GM19395 (cell line): ENCODE results near the gene NFIA.

Source experiments
- ATAC-seq: cut with Tn5 transposase; IDR thresholded peaks from one replicate; pipeline ENCODE4 v1.9.1; 2021; ENCODE audit warnings: mild to moderate bottlenecking, moderate library complexity; ENCODE audit not compliant: unreplicated experiment

Gene NFIA

DNA sequence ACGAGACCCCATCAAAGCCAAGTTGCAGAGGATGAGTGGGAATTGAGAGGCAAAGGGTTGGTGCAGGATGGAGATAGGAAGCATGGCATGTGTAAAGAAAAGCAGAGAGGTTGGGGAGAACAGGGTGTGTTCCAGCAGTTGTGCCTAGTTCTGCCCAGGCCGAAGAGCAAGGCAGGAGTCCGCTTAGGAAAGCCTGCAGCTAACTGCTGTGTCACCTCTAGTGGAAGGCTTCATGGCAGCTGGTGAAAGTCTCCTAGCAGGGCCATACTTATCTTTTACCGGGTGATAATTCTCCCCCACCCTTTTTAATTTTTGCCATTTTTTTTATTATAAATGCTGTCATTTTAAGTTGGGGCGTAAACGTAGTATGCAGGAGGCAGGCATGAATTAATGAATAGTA is 93.6 kb downstream of the NFIA start:
- ATAC-seq, result no peak

DNA sequence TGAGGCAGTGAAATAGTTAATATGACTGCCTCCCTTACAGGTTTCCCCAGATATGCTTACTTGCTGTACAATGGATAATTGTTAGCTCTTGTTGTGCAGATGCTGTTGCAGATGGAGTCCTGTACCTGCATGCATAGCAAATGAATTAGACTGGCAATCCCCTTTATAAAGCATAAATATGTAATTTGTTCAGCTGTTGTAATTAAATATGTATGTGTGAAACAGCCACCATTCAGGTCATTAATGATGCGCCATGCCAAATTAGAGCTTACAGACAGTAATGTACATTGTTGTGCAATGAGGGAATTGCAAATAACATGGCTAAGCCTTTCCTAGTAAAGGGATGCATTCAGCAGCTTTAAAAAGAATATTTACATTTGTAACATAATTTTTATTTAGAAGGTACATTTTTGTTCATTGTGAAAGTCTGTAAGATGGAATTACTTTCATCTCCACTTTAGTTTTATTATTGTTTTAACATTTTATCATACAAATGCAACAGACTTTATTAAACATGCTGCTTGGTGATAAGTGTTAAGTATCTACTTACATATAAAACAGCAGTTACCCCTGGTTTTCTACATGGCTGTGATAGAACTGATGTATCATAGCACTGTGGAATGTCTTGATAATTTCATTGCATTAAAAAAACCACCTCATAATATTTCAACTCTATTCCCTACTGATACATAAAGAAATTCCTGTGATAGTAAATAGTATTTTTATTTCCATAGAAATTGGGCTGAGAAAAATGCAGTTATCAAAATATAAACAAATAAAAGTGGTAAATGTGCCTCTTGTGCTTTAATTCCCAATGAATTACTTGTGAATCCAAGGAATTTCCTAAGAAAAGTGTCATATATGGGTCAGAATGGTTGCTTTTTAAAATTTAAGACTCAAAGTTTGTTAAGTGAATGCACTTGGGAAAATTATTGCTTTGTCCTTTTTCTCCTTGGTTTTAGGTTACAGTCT is 99.0 kb downstream of the NFIA start:
- ATAC-seq, result no peak

DNA sequence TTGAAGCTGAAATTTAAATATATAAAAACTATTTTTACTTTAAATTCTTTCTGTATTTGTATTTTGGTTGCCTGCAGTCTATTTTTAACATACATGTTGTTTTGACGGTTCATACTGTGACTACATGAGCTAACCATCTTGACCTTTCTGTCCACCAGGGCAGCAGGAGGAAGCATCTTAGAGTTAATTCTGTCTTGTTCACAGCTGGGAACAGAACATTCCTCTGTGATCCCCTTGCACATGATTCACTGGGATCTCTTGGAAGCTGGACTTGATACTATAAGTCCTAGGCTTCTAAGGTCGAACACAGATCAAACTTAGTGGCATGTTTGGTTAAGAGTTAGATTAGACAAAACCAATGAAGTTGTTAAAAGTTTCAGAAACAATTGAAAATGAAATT is 99.7 kb downstream of the NFIA start:
- ATAC-seq, result no peak

DNA sequence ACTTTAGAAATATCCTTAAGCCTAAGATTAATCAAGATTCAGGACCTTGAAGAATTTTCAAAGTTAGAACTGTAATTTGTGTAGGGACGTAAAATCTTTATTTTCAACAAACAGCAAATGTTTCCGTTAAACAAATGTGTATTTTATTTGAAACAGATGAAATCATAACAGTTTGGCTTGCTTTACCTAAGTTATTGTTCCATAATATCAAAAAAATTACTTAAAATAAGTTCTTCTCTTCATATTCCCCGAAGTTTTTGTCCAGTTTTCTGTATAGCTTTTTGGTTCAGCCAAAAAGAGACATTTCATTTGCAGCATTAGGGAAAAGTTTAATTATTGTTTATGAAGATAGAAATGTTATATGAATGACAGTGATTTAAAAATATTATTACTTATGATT is 100.1 kb downstream of the NFIA start:
- no peak for ATAC-seq

DNA sequence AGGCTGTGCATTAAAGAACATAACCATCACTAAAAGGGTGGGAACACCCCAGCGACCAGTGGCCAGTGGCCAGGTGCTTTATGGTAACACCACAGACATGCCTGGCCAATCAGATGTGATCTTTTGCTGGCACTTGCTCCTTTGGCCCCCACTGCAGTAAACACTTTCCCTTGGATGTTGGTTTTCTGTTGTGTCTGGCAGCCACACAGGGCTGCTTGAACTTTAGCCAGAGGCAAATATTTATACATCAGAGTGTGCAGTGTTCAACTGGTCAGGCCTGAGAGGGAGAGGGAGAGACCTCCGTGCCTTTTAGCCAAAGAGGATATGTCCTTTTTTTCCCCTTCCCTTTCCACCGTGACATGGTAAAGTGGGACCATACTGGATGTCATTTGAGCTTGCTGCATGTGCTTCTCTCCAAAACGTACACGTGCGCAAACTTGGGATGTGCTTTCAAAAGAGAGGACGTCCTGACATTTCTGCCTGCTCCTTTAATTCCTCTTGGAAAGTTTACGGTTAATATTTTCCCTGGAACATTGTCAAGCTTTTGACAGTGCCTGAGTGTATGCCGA is 101.2 kb downstream of the NFIA start:
- ATAC-seq, result no peak

DNA sequence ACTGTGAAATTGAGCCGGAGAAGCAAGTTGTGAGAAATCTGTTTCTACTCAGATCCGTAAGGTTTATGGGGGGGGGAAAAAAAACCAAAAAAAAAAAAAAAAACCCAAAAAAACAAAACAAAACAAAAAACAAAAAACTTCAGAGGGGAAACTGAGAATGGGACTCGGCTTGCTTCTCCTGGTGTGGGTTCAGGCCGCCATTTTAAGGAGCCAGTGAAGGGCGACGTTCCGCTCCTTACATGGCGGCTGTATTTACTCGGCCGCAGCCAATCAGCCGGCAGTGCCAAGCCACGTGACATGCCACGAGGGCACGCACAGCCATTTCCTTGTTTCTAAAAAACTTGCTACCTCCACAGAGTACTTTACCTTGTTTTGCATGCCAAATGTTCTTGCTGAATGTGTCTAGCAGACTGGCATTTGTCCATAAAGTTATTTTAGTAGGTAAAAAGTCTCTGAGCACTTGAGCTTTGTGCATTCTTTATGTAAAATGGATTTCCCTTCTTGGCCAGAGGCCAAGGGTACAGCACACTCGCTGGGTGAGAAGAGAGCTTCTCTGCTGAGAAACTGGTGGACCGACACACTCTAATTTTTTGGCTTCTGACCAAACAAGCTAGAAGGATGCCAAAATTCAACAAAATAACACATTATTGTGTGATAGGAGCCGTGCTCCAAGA is 101.8 kb downstream of the NFIA start:
- no peak for ATAC-seq

DNA sequence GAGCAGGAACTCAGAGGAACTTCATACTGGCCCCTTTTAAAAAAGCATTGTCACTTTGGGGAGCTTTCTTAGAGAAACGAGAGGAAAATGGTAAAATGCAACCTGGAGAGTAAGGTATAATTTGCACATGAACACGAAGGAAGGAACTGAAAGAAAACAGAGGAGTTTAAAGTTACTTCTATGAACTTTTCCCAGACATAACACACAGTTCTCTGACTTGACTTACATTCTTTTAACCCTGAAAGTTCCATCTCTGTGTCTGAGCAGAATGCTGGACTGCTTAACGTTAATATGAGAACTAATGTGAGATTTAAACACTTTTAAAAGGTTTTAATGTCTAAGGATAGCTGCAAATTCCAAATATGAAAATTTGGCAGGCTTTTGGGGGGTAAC is 102.3 kb downstream of the NFIA start:
- no peak for ATAC-seq

DNA sequence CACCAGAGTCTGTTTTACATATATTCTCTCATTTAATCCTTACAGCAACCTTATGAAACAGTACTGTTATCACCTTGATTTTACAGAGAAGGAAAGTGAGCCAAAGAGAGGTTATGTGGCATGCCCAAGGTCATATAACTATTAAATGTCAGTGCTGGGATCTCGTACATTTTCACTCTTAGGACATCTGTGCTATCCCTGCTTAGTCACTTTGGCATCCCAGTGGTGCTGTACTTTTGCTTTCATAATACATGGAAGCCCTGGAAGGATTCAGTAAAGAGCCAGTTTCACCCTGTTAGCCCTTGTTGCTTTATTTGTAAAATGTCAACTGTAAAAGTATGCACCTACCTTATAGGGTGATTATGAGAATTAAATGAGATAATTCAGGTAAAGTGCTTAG is 104.4 kb downstream of the NFIA start:
- no peak for ATAC-seq

DNA sequence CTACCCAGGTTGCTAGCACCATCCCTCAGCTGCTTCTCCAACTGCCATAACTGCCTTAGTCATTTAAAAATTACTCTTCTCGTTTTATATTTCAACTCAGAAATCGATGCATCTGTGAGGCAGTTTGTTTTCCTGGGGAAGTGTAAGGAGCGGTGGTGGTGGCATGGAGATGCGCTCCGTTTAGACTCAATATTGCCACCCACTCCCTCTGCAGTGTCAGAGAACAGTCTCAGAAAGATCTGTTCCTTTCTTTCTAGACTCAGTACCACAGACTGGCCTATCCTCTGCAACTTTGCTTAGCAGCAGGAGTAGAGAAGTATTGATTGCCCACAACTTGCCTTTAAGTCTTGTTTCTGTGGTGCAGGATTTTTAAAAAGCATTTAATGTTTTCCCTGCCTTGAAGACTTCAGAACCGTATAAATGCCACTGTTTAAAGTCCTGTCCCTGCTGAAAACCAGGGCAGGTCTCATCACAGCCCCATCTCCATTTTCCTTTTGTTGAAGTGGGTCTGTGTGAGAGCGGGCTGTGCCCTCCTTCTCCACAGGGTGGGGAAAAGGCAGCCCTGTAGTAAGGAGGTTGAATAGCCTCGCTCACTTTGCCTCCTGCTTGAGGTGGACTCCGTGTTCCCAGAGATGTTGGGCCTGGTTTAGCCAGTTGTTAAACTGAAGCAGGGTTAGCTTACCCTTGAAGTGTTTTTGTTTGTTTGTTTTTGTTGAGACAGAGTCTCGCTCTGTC is 105.2 kb downstream of the NFIA start:
- no peak for ATAC-seq

DNA sequence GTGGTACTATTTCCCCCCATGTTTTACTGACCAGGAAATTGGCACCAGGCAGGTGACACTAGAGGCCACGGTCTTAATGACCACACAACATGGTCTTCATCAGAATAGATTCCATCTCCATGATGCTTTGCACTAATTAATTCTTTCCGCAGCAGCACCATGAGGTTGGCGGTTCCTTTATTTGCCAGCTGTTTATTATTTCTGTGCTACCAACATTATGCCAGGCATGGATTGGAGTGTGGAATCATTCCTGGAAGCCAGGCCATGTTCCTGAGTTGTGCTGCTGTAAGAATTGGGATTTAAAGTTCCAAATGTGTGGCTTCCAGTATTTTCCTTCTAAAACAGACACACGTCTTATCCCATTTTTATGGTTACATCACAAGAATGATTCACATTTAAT is 107.8 kb downstream of the NFIA start:
- no peak for ATAC-seq

DNA sequence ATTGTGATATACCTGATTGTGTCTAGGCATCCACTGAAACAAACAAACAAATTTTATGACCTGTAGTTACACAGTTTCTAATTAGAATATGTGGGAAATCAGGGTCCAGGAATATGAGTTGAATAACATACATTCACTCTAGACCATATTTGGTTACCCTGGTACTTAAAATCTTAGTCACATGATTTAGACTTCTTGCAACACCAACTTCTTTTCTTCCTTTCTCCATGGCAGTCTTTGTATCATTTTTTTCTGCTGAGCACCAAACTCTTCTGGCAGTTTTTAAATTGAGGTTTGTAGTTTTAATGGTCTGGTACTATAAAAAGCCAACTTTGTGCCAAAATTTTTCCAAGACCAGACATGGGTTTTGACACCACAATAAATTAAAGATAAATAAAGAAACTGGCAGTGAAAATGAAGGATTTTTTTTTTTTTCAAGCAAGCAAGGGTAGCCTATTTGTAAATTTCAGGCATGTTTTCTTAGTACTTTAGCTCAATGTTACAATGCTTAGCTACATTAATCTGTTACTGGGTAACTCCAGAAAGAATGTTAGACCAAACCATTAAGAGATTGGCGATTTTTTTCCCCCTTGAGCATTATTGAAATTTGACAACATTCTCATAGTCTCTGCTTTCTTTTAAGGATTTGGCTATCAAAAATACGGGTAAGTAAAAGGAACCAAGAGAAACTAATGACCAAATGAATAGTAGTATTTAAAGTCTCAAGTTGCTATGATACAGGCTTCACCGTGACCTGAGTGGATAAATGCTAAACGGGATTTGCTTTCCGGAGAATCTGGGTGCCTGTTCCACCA is 108.5 kb downstream of the NFIA start:
- no peak for ATAC-seq

DNA sequence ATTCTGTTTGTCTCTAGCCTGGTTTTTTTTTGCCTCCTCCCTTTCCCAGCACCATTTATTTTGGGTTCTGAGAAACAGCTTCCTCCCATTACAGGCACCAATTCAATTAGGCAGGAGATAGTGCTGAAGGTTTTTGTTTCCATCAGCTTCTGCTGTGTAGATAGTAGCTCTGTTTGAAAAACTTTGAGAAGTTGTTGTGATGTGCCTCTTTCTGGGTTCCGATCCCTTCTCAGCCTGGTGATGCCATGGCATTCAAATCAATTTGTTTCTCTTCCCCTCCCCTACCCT is 109.0 kb downstream of the NFIA start:
- ATAC-seq, result no peak

DNA sequence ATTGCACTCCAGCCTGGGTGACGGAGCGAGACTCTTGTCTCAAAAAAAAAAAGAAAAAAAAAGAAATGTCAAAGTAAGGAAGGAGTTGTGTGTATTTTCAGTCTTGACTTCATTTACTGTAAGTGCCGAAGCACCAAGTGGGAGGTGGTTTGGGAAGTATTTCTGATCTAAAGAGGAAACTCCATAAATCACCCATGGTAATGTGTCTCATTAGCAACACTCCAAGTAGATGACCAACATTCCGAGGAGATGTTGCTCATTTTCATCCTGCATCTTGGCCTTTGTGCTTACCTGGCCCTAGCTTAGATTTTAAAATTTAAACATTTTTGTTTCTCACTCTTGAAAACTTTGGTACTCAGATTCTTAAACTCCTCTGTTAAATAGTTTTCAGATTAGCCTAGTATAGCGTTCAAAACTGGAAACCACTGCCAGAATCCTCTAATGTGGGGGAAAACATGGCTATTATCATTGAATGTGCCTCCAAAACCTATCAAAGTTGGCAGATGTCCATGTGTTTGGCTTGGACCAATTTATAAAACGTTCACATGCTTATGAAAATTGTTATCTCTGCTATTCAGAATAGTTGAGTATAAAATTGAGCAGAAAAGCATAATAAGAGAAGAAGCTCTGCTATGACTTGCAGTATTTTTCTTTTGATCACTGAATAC is 110.4 kb downstream of the NFIA start:
- ATAC-seq, result no peak

DNA sequence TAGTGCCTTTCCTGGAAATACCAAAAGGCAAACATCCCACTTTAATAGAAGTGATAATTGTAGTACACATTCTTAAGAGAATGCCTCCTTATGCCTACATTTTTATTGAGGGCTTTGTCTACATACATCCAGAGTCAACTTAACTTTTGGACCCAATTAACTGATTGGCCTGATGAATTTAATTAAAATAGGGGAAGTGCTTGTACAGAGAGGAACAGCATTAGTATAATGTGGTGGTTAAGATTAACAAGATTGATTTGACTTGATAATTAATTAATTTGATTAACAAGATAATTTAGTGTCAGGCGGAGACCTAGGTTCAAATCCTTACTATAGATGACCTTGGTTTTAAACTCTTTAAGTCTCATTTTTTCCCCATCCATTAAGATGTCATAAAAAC is 111.4 kb downstream of the NFIA start:
- no peak for ATAC-seq

DNA sequence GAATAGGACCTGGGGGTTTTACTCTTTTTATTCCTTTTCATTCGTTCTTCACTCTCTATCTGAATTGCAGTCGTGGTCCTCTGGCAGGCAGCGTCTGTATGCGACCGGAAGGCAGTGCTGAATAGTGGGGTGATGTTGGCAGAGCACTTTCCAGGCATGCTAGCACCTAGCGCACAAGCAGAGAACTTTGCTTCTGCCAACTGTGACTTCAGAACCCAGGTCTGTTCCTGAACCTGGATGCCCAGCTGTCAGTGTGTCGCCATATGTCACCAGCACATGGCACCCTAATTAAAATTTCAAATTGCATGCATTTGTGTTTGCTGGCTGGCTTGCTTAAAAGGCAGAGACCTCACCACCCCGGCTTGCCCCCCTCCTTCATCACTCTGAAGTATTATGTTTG is 116.2 kb downstream of the NFIA start:
- no peak for ATAC-seq

DNA sequence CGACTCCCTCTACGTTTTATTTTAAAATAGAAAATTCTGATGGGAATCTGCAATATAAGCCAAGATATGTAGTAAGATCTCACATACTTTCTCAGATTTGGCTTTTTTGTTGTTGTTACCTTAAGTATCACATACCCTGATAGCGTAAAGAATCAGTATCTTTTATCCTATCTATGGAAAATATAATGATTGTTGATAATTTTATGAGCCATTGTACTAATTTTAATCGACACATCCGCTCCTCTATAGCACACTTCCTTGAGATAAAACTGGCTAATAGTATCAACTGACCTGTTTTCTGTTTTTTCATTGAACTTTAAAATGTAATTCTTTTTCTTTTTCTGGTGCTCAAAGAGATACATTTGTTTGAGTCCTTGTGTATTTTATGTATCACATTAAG is 118.7 kb downstream of the NFIA start:
- ATAC-seq, result no peak

DNA sequence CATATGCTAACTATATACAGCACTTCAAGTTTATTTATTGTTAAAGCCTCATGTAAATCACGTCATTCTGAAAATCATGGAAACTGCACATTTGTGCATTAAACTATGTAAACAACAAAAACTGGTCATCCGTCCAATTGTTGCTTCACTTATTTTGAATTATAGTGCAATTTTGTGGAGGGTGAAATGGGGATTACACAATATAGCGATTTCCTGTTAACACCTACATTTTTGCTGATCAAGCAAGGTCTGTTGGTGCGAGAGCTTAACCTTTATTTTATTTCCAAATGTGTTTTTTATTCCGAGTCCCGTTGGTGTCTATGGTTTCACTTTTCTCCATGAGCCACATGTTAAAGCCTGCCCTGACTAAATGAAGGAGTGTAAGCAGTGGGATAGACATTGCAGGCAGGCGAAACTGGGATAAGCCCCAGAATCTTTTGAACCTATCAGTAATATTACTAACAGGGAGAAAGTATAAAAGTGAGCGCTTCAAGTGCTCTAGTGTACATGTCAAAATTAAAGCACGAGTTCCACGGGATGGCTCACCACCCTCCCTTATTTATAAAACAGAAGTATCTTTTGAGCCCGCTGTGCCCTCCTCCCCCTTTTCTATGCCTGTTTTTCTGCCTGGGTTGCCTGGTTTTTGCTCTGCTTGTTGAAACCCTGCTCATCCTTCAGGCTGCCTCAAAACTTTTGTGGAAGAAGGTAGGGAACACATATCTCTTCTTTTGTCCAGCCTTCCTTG is 120.7 kb downstream of the NFIA start:
- ATAC-seq, result no peak

DNA sequence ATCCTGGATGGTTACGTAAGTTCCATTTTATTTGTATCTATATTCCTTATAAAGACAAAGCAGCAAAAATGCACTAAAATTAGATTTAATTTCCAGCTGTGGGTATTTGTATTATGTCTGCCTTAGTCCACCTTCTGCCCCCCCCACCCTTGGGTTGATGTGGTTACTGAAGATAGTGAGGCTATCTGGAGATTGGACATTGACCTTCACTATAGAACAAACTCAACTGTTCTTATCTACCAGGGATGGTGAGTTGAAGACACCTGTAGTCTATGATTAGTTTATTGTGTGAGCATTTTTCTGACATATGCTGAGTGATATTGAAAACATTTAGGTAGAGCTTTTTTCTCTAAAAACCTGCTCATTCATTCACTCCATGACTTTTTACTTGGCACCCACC is 122.2 kb downstream of the NFIA start:
- ATAC-seq, result no peak

DNA sequence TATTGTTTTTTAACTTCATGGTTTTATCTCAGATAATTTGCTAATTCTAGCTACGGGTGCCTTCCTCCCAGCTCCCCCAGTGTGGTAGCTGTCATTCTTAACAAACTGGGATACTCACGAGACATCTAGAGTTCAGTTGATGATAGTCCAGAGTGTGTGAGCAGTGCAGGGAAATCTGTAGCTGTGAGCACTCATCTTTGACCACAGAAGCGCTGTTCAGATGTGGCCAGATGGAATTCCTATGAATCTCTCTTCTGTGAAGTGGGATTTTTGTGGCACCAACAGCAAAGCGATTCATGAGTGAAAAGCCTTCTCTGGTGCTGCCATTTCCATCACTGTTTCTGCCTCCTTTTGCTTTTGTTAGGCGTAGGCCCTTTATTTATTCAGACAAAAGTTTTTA is 125.1 kb downstream of the NFIA start:
- ATAC-seq, result no peak

DNA sequence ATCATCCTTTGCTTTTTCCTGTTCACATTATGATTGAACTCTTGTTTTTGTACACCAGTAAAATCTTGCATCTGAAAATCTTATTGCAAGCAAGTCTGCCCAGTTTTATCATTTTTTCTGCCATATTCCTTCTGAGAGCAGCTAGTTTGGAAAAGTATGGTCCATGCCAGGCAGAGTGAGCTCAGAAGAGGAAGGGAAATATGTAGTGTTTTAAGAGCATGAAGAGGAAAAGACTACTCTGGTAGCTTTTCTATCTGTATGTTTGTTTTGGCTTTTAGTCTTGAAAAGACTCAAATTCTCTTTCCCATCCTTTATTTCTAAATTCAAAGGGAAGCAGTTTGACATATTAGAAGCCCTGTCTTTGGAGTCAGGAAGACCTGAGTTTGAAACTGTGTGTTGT is 125.8 kb downstream of the NFIA start:
- no peak for ATAC-seq
